Thoracic aorta (tissue), 2 donors: ENCODE data around the gene AADACL4. TPM values are rescaled to one million over a fixed set of nuclear protein-coding genes. Genes with fewer than 3 reads are reported as not detected.

Experiments used
- ATAC-seq: fragments of 150-250 bp; one replicate; pipeline ENCODE4 v1.8.0; 2017; ENCODE audit warnings: low read depth; ENCODE audit not compliant: insufficient number of reproducible peaks, low FRiP score
- DNase-seq: peaks from one replicate; pipeline ENCODE4 v3.0.0-alpha.2; 2020; ENCODE audit warnings: low spot score
- H3K27ac ChIP-seq, 2 donors: fragments of 200-600 bp; sonication (generic); 1 replicate in 1 of 2; 2 replicates in 1 of 2; pipeline ENCODE4 v1.5.1; 2016; ENCODE audit warnings: mild to moderate bottlenecking in 2 of 2, moderate library complexity in 2 of 2
- H3K27me3 ChIP-seq: fragments of 200-600 bp; sonication (generic); replicated peaks from 2 replicates; pipeline ENCODE4 v1.6.0; 2016; ENCODE audit warnings: mild to moderate bottlenecking; ENCODE audit not compliant: insufficient read depth
- H3K36me3 ChIP-seq: fragments of 200-600 bp; sonication (generic); one replicate; pipeline ENCODE4 v1.5.1; 2016
- H3K4me1 ChIP-seq, 2 donors: fragments of 200-600 bp; sonication (generic); 1 replicate in 1 of 2; 2 replicates in 1 of 2; pipeline versions ENCODE4 v1.5.1 to v1.6.0; 2016; ENCODE audit warnings: low read depth in 2 of 2, mild to moderate bottlenecking in 1 of 2; ENCODE audit not compliant: control insufficient read depth in 1 of 2
- H3K4me3 ChIP-seq: fragments of 200-600 bp; sonication (generic); 2 replicates; pipeline ENCODE4 v1.5.1; 2016; ENCODE audit warnings: mild to moderate bottlenecking
- H3K9me3 ChIP-seq: fragments of 200-600 bp; sonication (generic); 2 replicates; pipeline ENCODE4 v1.5.1; 2016
- CTCF ChIP-seq: fragments of 200-600 bp; sonication (generic); IDR thresholded peaks from one replicate; pipeline ENCODE4 v1.5.1; 2019; ENCODE audit warnings: antibody characterized with exemption
- total RNA-seq, 2 donors: library from RNA; depleted of rRNA; stranded (reverse); fragments of >200 nt; gene quantifications; one replicate each; pipeline versions ENCODE4 v1.1.0 to v1.2.3, GENCODE V29; 2016

The AADACL4 gene
- total RNA-seq, 2 donors from 2014 or later: not detected

GRCh38 chr1:12616709-12617373 is 27.0 kb upstream of the AADACL4 start:
- DNase-seq: no peak

DNA sequence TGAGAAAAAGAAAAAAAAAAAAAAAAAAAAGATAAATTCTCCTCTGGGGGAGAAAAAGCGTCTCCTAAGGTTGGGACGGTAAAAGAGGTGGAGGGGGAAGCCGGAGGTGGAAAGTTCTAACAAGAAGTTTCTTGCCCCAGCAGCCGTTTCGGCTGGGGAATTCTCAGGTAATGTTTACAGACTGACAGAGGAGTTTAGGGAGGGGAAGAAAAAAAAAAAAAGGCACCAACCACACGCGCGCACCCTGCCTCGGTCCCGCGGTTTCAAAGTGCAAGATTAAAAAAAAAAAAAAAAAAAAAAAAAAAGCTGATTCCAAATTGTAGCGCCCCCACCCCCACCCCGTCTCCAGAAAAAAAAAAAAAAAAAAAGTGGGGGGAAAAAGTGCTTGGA is 26.4 kb upstream of the AADACL4 start:
- no peak for ATAC-seq
- H3K4me1 ChIP-seq: peaks cover 19 to 58% of the 10 kb centered on the region in 2 donors

More at GRCh38 chr1:12616709-12617373, 27.0 kb upstream of the AADACL4 start:
- H3K4me3 ChIP-seq: peak overlapping the region; percentile 90
- H3K27me3 ChIP-seq: no peaks in the 10 kb centered on the region
- peaks cover 14% of the 10 kb centered on the region for H3K36me3 ChIP-seq
- ATAC-seq: no peak
- TF ChIP-seq CTCF: no peak
- peaks cover 19 to 57% of the 10 kb centered on the region in 2 donors for H3K4me1 ChIP-seq
- peak overlapping the region; percentile 92 to 98 for H3K27ac ChIP-seq
- H3K9me3 ChIP-seq: no peaks in the 10 kb centered on the region

DNA sequence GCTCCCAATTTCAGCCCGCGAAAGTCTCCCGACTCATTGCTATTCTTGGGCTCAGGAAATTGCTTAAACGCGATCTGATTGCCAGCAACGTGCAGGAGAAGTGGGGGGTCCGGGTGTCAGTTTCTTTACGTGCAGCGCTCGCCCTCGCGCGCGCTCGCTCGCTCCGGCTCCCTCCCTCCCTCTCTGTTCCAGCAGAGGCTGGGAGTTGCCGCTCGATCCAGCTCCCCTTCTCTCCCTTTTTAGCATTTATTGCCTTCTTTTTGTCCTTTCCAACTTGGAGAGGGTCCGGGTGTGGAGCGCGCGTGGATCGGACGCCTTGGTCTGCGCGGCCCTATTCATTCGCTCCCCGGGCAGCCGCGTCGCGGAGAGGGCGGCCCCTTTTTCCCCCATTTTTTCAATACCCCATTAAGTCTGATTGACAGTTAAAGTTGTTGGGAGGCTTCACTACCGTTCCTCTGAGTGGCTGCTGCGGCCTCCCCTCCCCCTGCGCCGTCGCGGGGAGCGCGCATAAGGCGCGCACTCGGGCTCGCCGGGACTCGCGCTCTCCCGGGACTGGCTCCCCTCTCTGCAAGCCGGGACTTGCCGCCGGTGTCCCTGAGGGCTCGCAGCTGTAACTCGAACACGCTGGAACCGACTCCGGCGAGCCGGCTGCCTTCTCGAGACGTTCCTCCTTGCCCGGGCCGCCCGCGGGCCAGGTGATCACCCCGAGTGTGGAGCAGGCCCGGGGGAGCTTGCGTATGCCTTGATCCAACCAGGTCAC is 25.8 kb upstream of the AADACL4 start, which contains the start of gene DHRS3:
TSS of gene DHRS3 (minus strand) at position 310 of the 760 bp plus-strand sequence. CDS start 862 bp downstream, outside the sequence.
- no peak for DNase-seq
- TF ChIP-seq CTCF: no peak
- H3K4me3 ChIP-seq: peak within 1 kb of the TSS; percentile 90
- H3K9me3 ChIP-seq: no peaks in the 10 kb centered on the region
- H3K36me3 ChIP-seq: peaks cover 1% of the 10 kb centered on the region
- no peaks in the 10 kb centered on the region for H3K27me3 ChIP-seq
- H3K27ac ChIP-seq: peak within 1 kb of the TSS; percentile 92 to 98
- H3K4me1 ChIP-seq: peaks cover 23 to 58% of the 10 kb centered on the region in 2 donors
- ATAC-seq: peak; percentile 32

More for the DNA sequence above, 26.4 kb upstream of the AADACL4 start:
- H3K27ac ChIP-seq: peak overlapping the region; percentile 92 to 98
- no peaks in the 10 kb centered on the region for H3K9me3 ChIP-seq
- no peaks in the 10 kb centered on the region for H3K27me3 ChIP-seq
- H3K4me3 ChIP-seq: peak overlapping the region; percentile 90
- no peak for DNase-seq
- peaks cover 7% of the 10 kb centered on the region for H3K36me3 ChIP-seq
- TF ChIP-seq CTCF: no peak

- H3K4me3 ChIP-seq: peak overlapping the region; percentile 90
- TF ChIP-seq CTCF: no peak
- H3K27me3 ChIP-seq: no peaks in the 10 kb centered on the region
- H3K36me3 ChIP-seq: no peaks in the 10 kb centered on the region
- no peak for DNase-seq
- H3K27ac ChIP-seq: peak overlapping the region; percentile 92 to 98
- H3K4me1 ChIP-seq: peaks cover 24 to 58% of the 10 kb centered on the region in 2 donors
- no peaks in the 10 kb centered on the region for H3K9me3 ChIP-seq
- no peak for ATAC-seq
Observed at GRCh38 chr1:12618661-12618964, 25.3 kb upstream of the AADACL4 start.
